Left lung (tissue), 10 donors: ENCODE results near the gene CEACAM16. TPM values are rescaled to one million over a fixed set of nuclear protein-coding genes. Genes with fewer than 3 reads are reported as not detected.

Experiments
- ATAC-seq: fragments of 200-7000 bp; cut with Tn5 transposase; one replicate; pipeline ENCODE4 v1.9.1; 2020; ENCODE audit warnings: moderate library complexity
- DNase-seq, 4 donors: peaks; one replicate each; pipeline ENCODE4 v3.0.0-alpha.2; 2013 to 2020
- H3K27ac ChIP-seq, 2 donors: fragments of 200-600 bp; sonication (generic) in 1 of 2; one replicate each; pipeline versions ENCODE4 v1.5.0 to v1.8.0; 2020 to 2021
- H3K27me3 ChIP-seq, 2 donors: fragments of 200-600 bp; sonication (generic) in 1 of 2; one replicate each; pipeline versions ENCODE4 v1.5.0 to v1.8.0; 2020 to 2021
- H3K36me3 ChIP-seq, 2 donors: fragments of 200-600 bp; sonication (generic) in 1 of 2; one replicate each; pipeline versions ENCODE4 v1.5.0 to v1.8.0; 2020 to 2021
- H3K4me1 ChIP-seq, 2 donors: fragments of 200-600 bp; one replicate each; pipeline ENCODE4 v1.8.0; 2021
- H3K4me3 ChIP-seq, 2 donors: fragments of 200-600 bp; sonication (generic) in 1 of 2; one replicate each; pipeline versions ENCODE4 v1.5.0 to v1.8.0; 2020 to 2021; ENCODE audit warnings: mild to moderate bottlenecking in 1 of 2
- H3K9me3 ChIP-seq, 2 donors: fragments of 200-600 bp; sonication (generic) in 1 of 2; one replicate each; pipeline versions ENCODE4 v1.5.0 to v1.8.0; 2020 to 2021
- CTCF ChIP-seq, 2 donors: fragments of 200-600 bp; sonication (generic) in 1 of 2; IDR thresholded peaks; one replicate each; pipeline versions ENCODE4 v1.5.0 to v1.8.0; 2021; ENCODE audit warnings: antibody characterized with exemption in 2 of 2
- intact Hi-C, 2 donors: fragments of 100-400 bp; cut with DNase I; formaldehyde crosslinking; loops; one replicate each; pipeline versions ENCODE4 v1.11.2 to v1.14.2; 2022
- polyA plus RNA-seq, 6 donors: library from polyadenylated mRNA; unstranded; fragments of 120-200 nt; gene quantifications; one replicate each; pipeline ENCODE4 v1.2.1, GENCODE V29; 2013; ENCODE audit not compliant: insufficient read length in 6 of 6
- total RNA-seq, 2 donors: library from RNA; stranded (reverse); fragmentation: NEBNext Ultra II Directional; extraction: Animal tissue kit (Norgen Biotek cat#: 25700); gene quantifications; one replicate each; pipeline ENCODE4 v1.2.1, GENCODE V29; 2021
- donor health status: DM: no; HTN: yes; CAD: no.
- donor health status: DM: no; HTN: no; CAD: no.

CEACAM16 gene
- total and polyA plus RNA-seq, 8 donors: 0.20 TPM; not detected in 7

- no peaks in the 10 kb centered on the region for H3K9me3 ChIP-seq
- peak; percentile 96 to 98 for TF ChIP-seq CTCF (IDR thresholded peaks at IDR 0.05)
- H3K4me1 ChIP-seq: peaks cover 24 to 81% of the 10 kb centered on the region in 2 donors
- peak; percentile 70 to 95 (median 86) for DNase-seq
- H3K27me3 ChIP-seq: no peaks in the 10 kb centered on the region
- peak overlapping the region in 1 of 2 donors; percentile 40 for H3K27ac ChIP-seq
- no peaks in the 10 kb centered on the region for H3K36me3 ChIP-seq
- peak; percentile 91 for ATAC-seq
- peak overlapping the region in 1 of 2 donors; percentile 16 for H3K4me3 ChIP-seq
- intact Hi-C loops: loop anchor here in 1 of 2 donors (2.0 kb wide), 1 partner anchor 49 kb away; no protein-coding TSS in a partner anchor
These were observed 25.0 kb downstream of the CEACAM16 start for GRCh38 chr19:44723952-44724319.

- no peaks in the 10 kb centered on the region for H3K36me3 ChIP-seq
- no peaks in the 10 kb centered on the region for H3K27me3 ChIP-seq
- DNase-seq (peak in 1 of 4 donors; percentile 86), ATAC-seq (peak; percentile 58)
- peaks cover 19 to 75% of the 10 kb centered on the region in 2 donors for H3K4me1 ChIP-seq
- H3K4me3 ChIP-seq: peak overlapping the region in 1 of 2 donors; percentile 16
- intact Hi-C loops: no loop called here
- no peak for TF ChIP-seq CTCF (IDR thresholded peaks at IDR 0.05)
- no peaks in the 10 kb centered on the region for H3K9me3 ChIP-seq
- H3K27ac ChIP-seq: peak overlapping the region in 1 of 2 donors; percentile 40
These were observed 26.3 kb downstream of the CEACAM16 start for GRCh38 chr19:44725251-44725650.

- H3K9me3 ChIP-seq: no peaks in the 10 kb centered on the region
- ATAC-seq (no peak), DNase-seq (no peak)
- intact Hi-C loops: no loop called here
- peaks cover 19 to 72% of the 10 kb centered on the region in 2 donors for H3K4me1 ChIP-seq
- no peaks in the 10 kb centered on the region for H3K36me3 ChIP-seq
- no peaks in the 10 kb centered on the region for H3K27me3 ChIP-seq
- peak overlapping the region in 1 of 2 donors; percentile 40 for H3K27ac ChIP-seq
- no peak for TF ChIP-seq CTCF (IDR thresholded peaks at IDR 0.05)
- H3K4me3 ChIP-seq: no peak overlapping the region
These were observed 26.7 kb downstream of the CEACAM16 start for GRCh38 chr19:44725684-44726083.

GRCh38 chr19:44726465-44726864 is 27.5 kb downstream of the CEACAM16 start:
- intact Hi-C loops: no loop called here
- Histone ChIP-seq H3K27me3 (no peaks in the 10 kb centered on the region), H3K4me1 (peaks cover 13 to 64% of the 10 kb centered on the region in 2 donors), H3K36me3 (no peaks in the 10 kb centered on the region), H3K9me3 (no peaks in the 10 kb centered on the region), H3K27ac (peak overlapping the region in 1 of 2 donors; percentile 28), H3K4me3 (no peak overlapping the region)
- ATAC-seq: peak; percentile 34
- TF ChIP-seq CTCF (IDR thresholded peaks at IDR 0.05): no peak
- no peak for DNase-seq

GRCh38 chr19:44728178-44728577 is 29.2 kb downstream of the CEACAM16 start:
- Histone ChIP-seq H3K9me3 (no peaks in the 10 kb centered on the region), H3K27me3 (no peaks in the 10 kb centered on the region), H3K4me1 (peaks cover 5 to 47% of the 10 kb centered on the region in 2 donors), H3K36me3 (no peaks in the 10 kb centered on the region), H3K27ac (no peak overlapping the region), H3K4me3 (no peak overlapping the region)
- DNase-seq (no peak), ATAC-seq (no peak)
- TF ChIP-seq CTCF (IDR thresholded peaks at IDR 0.05): no peak
- intact Hi-C loops: no loop called here
